Measurements from ENCODE around the gene KRTAP16-1. TPM values are rescaled to one million over a fixed set of nuclear protein-coding genes. Genes with fewer than 3 reads are reported as not detected.

The KRTAP16-1 gene
- total and polyA plus RNA-seq, 2 of the 8 experiments (the other 6 are each of a cell fraction or from before 2014, with no cell fraction given): not detected

DNA sequence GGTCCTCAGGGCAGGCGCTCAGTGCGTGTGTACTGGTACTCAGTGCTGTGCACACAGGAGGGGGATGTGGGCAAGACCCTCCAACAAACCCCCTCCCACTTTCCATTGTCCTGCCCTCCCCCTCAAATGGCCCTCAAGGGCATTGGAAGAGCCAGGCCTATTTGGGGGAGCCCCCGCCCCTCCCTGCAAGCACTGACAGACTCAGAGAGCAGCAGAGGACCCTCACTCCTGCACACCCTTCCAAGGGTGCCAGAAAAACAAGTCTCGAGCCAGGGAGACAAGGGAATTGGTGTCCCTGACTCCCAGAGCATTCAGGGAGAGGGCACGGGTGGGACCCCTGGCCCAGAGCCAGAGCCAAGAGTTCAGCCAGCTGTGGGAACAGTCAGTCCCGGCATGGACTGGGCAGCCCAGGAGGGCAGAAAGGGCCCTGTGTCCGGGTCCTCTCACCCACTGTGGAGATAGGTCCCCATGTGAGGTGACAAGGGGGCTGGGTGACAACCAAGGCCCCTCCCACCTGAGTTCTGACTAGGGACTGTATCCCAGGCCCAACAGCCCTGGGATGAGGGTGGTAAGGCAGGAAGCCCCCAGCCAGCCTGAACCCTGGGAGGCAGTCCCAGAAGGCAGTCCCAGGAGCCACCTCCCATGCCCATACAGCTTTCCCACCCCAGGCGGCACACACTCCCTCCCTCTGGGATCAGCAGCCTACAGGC, 18.5 kb upstream of the KRTAP16-1 start:
- no peaks in the 10 kb centered on the region for H3K79me2 ChIP-seq (ENCODE audit: control insufficient read depth in 1 of 2, insufficient read depth in 2 of 2, low read length in 2 of 2)
- DNase-seq (ENCODE audit: low read depth in 1 of 2, low spot score in 2 of 2) (no peak), FAIRE-seq (no peak)
- H3K9me3 ChIP-seq (ENCODE audit: insufficient read depth in 2 of 2, low read depth in 1 of 2, low read length in 1 of 2): no peaks in the 10 kb centered on the region
- H3K79me1 ChIP-seq (ENCODE audit: low read depth, low read length): no peaks in the 10 kb centered on the region
- no peak overlapping the region for H4K91ac ChIP-seq (replicated peaks; ENCODE audit: insufficient read length, low read length)
- CTCF ChIA-PET (ENCODE audit: partially characterized antibody): interaction anchor here (0.8 to 3.3 kb wide), 8 partner anchors 44 to 470 kb away, joined by 3 to 16 read pairs (median 4); no protein-coding TSS in a partner anchor
- no peak overlapping the region for H3K23ac ChIP-seq (ENCODE audit: insufficient read length)
- no peaks in the 10 kb centered on the region for H4K20me1 ChIP-seq (replicated peaks in 1 of 2; ENCODE audit: control insufficient read depth in 1 of 2, insufficient read depth in 2 of 2, low read length in 2 of 2)
- no peak overlapping the region for H3K27ac ChIP-seq (ENCODE audit: low read depth, low read length)
- H3K27me3 ChIP-seq (replicated peaks in 1 of 4; ENCODE audit: control insufficient read depth in 3 of 4, extremely low read depth in 1 of 4, insufficient read depth in 3 of 4, low read length in 3 of 4): no peaks in the 10 kb centered on the region
- H3K4me1 ChIP-seq (replicated peaks in 1 of 4; ENCODE audit: control insufficient read depth in 3 of 4, insufficient read depth in 4 of 4, low read length in 3 of 4): no peaks in the 10 kb centered on the region; a peak in 1 of 7 replicates
- no peak overlapping the region for H2AK5ac ChIP-seq (ENCODE audit: low read depth, low read length)
- H3K14ac ChIP-seq (ENCODE audit: insufficient read length): no peak overlapping the region
- no peak overlapping the region for H2BK20ac ChIP-seq (ENCODE audit: low read length)
- H2BK15ac ChIP-seq (ENCODE audit: low read length): no peak overlapping the region
- no peak overlapping the region for H2BK120ac ChIP-seq (replicated peaks; ENCODE audit: low read depth, low read length)
- no peak overlapping the region for H2BK5ac ChIP-seq (ENCODE audit: low read depth, low read length)
- H2AFZ ChIP-seq (ENCODE audit: low read length): no peak overlapping the region
- H3K23me2 ChIP-seq (ENCODE audit: low read depth, low read length): no peaks in the 10 kb centered on the region
- 87% methylated on average over 7 of the region's 8 CpGs; no CpG with 5 or more reads in 1 of the 2 experiments for WGBS, 2 experiments (ENCODE audit: extremely low coverage in 1 of 2, insufficient coverage in 1 of 2, insufficient read length in 1 of 2, insufficient replicate concordance in 2 of 2, low coverage in 1 of 2, low lambda C conversion rate in 2 of 2, missing lambda C conversion rate in 1 of 2)
- H3K4me2 ChIP-seq (ENCODE audit: insufficient read depth in 1 of 2, low read depth in 2 of 2, low read length in 2 of 2): no peak overlapping the region
- H3K4ac ChIP-seq (replicated peaks; ENCODE audit: insufficient read length, low read depth, low read length): no peak overlapping the region
- no peak overlapping the region for H3K4me3 ChIP-seq (ENCODE audit: extremely low read depth in 1 of 4, insufficient read depth in 2 of 4, low read depth in 3 of 4, low read length in 4 of 4)
- H4K5ac ChIP-seq (ENCODE audit: insufficient read length, low read depth, low read length): no peak overlapping the region
- no peak overlapping the region for H3K56ac ChIP-seq (replicated peaks; ENCODE audit: insufficient read length, low read depth, low read length)
- H3K9ac ChIP-seq (replicated peaks in 1 of 4; ENCODE audit: extremely low read depth in 1 of 4, low read depth in 3 of 4, low read length in 3 of 4): no peak overlapping the region
- no peak overlapping the region for H2BK12ac ChIP-seq (ENCODE audit: low read depth, low read length)
- POLR2A ChIA-PET (ENCODE audit: partially characterized antibody): interaction anchor here (1.1 kb wide), 1 partner anchor 471 kb away, joined by 3 read pairs; no protein-coding TSS in a partner anchor
- no peak overlapping the region for H4K8ac ChIP-seq (ENCODE audit: extremely low read depth, insufficient read depth, low read length)
- H3K18ac ChIP-seq (ENCODE audit: extremely low read depth, low read length): no peak overlapping the region
- no peaks in the 10 kb centered on the region for H3K36me3 ChIP-seq (ENCODE audit: control insufficient read depth in 2 of 4, insufficient read depth in 4 of 4, low read length in 3 of 4)
- TF ChIP-seq CREB1 (IDR thresholded peaks at IDR 0.05): no peak
- TF ChIP-seq, protein P1, sequence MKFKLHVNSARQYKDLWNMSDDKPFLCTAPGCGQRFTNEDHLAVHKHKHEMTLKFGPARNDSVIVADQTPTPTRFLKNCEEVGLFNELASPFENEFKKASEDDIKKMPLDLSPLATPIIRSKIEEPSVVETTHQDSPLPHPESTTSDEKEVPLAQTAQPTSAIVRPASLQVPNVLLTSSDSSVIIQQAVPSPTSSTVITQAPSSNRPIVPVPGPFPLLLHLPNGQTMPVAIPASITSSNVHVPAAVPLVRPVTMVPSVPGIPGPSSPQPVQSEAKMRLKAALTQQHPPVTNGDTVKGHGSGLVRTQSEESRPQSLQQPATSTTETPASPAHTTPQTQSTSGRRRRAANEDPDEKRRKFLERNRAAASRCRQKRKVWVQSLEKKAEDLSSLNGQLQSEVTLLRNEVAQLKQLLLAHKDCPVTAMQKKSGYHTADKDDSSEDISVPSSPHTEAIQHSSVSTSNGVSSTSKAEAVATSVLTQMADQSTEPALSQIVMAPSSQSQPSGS (IDR thresholded peaks at IDR 0.05; ENCODE audit: low read length): no peak
